ENCODE results near the gene SNX20.

DNA sequence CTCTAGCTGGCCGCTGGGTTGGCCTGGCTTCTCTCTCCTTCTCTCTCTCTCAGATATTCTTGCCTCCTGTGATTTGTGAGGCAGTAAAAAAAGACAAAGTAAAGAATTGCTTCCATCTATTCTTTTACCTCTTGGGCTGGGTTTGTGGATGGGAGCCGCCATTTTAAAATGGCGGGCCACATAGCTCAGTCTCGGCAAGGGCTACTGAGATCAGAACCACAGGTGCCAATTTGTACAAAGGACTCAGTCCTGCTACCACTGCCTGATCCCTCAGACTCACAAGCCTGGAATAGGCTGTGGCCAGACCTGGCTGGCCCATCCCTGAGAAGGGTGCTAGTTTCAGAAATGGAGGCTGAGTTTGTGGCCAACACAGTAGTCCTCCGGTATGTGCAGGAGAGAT lies 36.4 kb upstream of the SNX20 start:
- TF ChIP-seq TAF1 (IDR thresholded peaks at IDR 0.05; ENCODE audit: low read depth) = no peak
- TF ChIP-seq RAD21 (IDR thresholded peaks at IDR 0.05; ENCODE audit: low read depth) = no peak
- TF ChIP-seq, protein P1, sequence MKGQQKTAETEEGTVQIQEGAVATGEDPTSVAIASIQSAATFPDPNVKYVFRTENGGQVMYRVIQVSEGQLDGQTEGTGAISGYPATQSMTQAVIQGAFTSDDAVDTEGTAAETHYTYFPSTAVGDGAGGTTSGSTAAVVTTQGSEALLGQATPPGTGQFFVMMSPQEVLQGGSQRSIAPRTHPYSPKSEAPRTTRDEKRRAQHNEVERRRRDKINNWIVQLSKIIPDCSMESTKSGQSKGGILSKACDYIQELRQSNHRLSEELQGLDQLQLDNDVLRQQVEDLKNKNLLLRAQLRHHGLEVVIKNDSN (IDR thresholded peaks at IDR 0.05) = no peak
- no peak for TF ChIP-seq CREB1 (IDR thresholded peaks at IDR 0.05; ENCODE audit: low read depth)
- no peak for TF ChIP-seq MAX (IDR thresholded peaks at IDR 0.05)
- no peak for TF ChIP-seq EGR1 (IDR thresholded peaks at IDR 0.05)
- no peak for TF ChIP-seq YY1 (IDR thresholded peaks at IDR 0.05; ENCODE audit: low read depth)
- TF ChIP-seq, protein P2, sequence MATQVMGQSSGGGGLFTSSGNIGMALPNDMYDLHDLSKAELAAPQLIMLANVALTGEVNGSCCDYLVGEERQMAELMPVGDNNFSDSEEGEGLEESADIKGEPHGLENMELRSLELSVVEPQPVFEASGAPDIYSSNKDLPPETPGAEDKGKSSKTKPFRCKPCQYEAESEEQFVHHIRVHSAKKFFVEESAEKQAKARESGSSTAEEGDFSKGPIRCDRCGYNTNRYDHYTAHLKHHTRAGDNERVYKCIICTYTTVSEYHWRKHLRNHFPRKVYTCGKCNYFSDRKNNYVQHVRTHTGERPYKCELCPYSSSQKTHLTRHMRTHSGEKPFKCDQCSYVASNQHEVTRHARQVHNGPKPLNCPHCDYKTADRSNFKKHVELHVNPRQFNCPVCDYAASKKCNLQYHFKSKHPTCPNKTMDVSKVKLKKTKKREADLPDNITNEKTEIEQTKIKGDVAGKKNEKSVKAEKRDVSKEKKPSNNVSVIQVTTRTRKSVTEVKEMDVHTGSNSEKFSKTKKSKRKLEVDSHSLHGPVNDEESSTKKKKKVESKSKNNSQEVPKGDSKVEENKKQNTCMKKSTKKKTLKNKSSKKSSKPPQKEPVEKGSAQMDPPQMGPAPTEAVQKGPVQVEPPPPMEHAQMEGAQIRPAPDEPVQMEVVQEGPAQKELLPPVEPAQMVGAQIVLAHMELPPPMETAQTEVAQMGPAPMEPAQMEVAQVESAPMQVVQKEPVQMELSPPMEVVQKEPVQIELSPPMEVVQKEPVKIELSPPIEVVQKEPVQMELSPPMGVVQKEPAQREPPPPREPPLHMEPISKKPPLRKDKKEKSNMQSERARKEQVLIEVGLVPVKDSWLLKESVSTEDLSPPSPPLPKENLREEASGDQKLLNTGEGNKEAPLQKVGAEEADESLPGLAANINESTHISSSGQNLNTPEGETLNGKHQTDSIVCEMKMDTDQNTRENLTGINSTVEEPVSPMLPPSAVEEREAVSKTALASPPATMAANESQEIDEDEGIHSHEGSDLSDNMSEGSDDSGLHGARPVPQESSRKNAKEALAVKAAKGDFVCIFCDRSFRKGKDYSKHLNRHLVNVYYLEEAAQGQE (IDR thresholded peaks at IDR 0.05; ENCODE audit: low read depth) = no peak
- no peak for TF ChIP-seq CEBPB (IDR thresholded peaks at IDR 0.05)
